NCI-H524 (cell line): Measurements from ENCODE around the gene MAP2K1.
"Not testable (repeated sequence)": the region's sequence is repeated elsewhere in the genome, so short reads cannot be mapped to it uniquely, and the experiment has no call there.

Experiments
- DNase-seq, 2 experiments: peaks; one replicate each; lab custom pipeline; 2025; lab: John Stamatoyannopoulos, UW

Gene MAP2K1

DNA sequence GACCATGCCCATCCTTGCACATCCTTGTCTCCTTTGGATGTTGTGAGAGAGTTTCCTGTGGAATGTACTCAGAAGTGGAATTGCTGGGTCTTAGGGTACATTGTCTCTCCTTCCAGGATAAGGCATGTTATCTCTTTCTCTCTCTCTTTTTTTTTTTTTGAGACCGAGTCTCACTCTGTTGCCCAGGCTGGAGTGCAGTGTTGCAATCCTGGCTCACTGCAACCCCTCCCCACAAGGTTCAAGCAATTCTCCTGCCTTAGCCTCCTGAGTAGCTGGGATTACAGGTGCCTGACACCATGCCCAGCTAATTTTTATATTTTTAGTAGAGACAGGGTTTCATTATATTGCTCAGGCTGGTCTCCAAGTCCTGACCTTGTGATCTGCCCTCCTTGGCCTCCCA, 6.3 kb downstream of the MAP2K1 start:
- not testable (repeated sequence) for DNase-seq

DNA sequence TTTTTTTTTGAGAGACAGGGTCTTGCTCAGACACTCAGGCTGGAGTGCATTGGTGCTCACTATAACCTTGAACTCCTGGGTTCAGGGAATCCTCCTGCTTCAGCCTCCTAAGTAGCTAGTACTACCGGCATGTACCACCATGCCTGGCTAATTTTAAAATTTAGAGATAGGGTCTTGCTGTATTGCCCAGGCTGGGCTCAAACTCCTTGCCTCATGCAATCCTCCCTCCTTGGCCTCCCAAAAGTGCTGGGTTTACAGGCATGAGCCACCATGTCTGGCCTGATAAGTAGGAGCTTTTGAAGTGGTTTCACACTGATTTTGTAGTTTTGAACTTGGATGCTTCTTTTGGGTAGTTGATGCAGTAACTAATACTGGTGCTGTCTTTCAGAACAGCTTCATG, 7.8 kb downstream of the MAP2K1 start:
- DNase-seq: no peak

DNA sequence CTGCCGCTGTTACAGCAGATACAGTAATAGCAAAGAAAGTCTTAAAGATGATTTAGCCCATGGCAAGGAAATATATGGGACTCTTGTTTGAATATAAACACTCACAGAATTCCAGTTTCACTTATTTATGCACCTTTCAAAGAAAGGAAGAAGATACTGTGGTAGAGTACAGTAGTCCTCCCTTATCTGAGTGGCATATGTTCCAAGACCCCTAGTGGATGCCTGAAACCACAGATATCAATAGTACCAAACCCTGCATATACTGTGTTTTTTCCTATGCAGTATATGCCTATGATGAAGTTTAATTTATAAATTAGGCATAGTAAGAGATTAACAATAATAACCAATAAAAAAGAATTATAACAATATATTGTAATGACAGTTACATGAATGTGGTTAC, 8.2 kb downstream of the MAP2K1 start:
- DNase-seq: no peak

DNA sequence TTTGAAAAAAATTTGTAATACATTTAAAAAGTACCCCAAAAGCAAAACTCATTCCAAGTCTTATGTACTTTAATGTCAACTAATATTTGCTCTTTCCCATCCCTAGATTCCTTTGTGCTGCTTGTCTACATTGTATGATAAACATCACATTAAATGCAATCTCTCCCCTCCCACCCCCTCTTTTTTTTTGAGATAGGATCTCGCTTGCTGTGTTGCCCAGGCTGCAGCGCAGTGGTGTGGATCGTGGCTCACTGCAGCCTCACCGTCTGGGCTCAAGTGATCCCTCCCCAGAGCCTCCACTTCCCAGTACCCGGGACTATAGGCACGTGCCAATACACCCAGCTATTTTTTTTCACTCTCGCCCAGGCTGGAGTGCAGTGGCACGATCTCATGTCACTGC, 12.6 kb downstream of the MAP2K1 start:
- no peak for DNase-seq

DNA sequence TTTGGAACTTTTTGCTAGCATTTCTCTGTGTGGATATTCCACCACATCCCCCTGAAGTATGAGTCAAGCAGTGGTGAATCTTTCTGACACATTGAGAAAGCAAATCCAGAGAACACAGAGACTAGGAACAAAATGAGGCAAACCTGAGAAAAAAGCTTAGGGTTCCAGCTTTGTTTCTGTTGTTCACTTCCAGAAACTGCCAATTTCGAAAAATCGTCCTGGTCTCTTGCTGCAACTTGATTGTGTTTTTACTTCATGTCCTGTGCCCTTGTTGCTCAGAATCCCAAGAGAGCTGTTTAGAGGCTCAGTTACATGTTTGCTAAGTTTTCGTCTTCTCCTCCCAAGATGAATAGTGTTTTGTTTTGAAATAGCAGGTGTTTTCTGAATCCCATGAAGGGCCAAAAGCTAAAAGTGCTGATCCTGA, 13.7 kb downstream of the MAP2K1 start:
- DNase-seq: no peak

DNA sequence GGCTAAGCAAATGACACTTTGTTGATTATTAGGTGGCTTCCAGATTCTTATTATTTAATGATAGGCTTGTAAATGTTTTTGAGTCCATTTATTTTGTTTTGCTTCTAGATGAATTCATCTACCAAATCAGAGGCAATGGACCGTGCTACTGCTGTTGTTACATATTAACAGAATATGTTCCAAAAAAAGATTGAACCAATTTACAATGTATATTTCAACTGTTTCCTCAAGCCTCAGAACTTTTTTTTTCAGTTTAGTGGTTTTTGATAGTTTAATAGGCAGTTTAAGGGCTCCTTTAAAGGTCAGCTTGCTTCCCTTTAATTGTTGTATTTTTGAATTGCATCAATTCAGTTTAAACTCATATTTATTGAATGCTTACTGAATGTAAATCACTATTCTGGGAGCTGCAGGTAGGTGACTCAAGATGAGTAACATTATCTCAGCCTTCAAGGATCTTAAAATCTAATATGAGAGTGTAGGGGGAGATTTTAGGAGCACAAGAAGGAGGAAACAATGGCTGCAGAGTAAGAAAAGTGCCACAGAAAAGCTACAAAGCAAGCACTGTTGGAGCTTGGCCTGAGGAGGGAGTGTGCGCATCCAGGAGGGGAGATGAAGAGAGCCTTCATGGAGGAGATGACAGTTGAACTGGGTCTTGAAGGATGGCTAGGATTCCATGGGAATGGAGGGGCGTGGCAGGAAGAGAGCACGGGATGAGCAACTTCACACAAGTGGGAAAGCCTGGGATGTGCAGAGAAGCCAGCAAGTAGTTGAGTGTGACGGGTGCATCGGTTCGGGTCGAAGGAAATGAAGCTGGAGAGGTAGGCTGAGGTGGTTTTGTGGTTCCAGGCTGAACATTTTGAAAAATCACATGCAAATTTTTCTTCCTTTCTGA, 14.7 kb downstream of the MAP2K1 start:
- no peak for DNase-seq

DNA sequence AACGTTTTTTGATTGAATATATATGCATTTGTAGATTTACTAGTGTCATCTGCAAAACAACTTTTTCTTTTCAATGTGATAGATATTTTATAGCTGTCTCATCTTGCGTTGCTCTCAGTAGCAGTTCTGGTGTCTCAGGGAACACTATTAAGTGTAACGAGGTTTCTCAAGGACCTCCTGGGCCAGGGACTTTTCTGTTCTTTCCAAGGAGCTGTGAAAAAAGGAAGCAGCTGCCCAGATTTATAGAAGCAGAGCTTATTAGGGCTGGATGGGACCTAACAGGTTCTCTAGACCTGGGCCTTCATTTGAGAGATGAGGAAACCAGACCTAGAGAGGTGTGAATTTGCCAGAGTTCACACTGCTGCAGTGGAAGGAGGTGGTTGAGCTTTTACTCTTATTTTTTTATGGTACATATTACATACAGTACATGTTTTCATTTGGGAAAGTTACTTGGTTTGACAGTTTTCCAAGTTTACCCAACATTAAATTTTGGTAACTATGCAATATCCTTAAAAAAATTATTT, 16.1 kb downstream of the MAP2K1 start:
- DNase-seq: no peak

DNA sequence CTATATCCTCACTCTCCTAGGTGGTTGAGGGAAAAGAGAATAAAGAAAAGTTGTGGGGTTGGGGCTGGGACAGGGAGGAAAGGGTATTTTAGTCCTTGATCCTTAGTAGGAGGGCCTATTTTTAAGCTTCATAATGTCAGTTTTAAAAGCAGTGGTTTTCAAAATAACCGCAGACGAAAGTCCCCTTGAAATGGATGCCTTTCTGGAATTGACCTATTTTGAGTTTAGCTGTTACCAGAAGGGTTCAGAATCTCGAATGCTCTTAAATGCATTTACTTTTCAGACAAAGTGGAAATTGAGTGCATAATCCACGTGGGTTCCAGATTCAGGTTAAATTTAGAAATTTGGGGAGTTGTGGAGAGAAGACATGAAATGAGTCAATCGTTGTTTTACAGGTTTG, 16.6 kb downstream of the MAP2K1 start:
- no peak for DNase-seq

DNA sequence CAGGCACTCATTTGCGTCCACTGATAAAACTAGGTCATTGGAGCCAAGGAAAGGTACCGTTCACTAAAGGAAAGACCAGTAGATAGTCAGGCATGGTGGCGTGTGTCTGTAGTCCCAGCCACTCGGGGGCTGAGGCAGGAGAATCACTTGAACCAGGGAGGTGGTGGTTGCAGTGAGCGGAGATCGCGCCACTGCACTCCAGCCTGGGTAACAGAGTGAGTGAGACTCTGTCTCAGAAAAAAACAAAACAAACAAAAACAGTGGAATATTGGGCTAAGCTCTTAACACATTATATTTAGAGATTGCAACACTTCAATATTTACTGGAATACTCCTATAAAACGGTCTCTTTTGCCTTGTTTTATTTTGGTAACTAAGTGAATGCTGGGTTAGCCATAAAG, 17.4 kb downstream of the MAP2K1 start:
- DNase-seq: no peak

DNA sequence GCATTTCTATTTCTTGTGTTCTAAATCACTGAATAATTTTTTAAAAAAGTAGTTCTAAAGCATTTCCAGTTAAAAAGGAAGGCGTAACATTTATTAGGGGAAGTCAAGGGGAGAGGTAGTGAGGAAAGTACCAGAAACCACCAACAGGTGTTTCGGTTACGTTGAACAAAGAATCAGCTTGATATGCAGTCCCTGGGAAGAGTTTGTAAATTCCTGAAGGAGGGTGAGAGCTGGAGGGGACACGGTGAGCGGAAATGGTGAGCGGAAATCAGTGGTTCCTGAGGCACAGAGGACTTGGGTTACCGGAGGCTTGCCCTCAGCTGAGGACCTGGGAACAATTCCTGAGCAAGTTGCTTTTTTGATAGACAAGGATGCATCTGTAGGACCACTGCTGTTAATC, 17.8 kb downstream of the MAP2K1 start:
- DNase-seq: no peak

DNA sequence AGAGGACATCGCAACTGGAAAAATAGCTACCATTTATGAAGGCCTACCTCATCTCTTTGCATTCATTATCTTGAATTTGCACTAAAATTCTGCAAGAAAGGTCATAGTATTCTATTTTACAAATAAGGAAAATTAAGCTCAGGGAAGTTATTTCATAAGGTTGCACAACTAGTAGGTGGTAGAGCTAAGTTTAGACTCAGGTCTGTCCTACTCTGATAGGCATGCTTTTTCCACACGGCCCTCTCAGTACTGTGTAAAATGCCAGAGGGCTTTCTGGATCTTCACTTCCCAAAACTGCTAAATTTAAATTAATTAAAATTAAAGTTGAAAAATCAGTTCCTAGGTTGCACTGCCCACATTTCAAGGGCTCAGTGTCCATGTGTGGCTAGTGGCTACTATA, 18.3 kb downstream of the MAP2K1 start:
- no peak for DNase-seq

DNA sequence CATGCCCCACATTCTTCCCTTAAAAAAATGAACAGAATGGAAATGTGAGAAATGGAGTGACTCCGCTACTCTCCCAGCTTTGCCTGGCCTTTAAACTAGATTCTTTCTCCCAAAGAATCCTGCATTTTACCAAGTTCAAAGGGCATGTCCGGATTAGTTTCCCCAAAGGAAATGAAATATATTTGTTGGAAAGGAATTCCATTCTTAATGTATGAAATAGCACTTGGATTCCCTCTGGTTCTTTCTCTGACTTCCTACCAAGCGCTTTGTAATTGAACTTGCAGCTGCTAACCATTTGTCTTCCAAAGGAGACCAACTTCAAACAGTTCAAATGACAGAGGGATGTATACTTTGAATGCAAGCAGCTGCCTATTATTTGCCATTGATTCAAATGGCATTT, 18.9 kb downstream of the MAP2K1 start:
- no peak for DNase-seq

DNA sequence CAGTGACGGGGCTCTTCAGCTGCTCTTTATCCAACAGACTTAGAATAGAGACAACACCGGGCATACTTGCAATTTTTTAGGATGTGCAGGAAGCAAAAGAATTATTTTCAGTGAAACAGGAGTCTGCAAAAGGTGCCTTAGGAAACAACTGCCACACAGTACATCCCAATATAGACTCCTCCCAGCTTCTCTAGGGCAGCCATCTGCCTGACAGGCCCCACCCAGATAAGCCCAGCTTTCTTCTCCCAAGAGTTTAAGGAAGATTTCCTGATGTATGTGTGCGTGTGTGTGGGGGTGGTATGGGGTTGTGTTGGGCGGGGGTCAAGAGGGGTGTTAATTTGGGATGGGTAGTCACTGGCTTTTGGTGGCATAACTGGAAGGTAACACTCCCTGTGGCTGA, 21.5 kb downstream of the MAP2K1 start:
- no peak for DNase-seq

DNA sequence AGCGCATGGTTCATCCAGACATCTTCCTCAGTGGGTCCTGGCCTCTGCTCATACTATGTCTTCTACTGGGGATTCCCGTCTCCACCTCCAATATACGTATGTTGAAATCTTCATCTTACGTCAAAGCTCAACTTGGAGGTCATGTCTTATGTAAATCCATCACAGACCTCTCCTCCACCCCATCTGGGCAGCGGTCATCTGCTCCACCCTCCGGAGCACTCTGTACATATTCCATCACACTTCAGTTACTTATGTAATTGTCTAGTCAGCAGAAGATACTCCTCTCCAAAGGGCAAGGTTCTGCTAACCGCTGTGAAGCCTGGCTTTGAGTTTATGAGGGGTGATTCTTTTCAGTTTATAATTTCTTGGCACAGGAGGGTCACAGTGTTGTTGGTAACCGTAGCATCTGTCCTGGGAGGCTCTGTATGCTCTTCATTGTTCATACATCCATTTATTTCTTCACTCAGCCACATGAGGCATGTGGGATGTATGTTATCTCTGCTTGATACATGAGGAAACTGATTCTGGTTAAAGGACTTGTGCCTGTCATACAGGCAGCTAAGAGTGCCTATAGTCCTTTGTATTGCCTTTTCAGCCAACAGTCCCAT, 22.1 kb downstream of the MAP2K1 start:
- DNase-seq: no peak

DNA sequence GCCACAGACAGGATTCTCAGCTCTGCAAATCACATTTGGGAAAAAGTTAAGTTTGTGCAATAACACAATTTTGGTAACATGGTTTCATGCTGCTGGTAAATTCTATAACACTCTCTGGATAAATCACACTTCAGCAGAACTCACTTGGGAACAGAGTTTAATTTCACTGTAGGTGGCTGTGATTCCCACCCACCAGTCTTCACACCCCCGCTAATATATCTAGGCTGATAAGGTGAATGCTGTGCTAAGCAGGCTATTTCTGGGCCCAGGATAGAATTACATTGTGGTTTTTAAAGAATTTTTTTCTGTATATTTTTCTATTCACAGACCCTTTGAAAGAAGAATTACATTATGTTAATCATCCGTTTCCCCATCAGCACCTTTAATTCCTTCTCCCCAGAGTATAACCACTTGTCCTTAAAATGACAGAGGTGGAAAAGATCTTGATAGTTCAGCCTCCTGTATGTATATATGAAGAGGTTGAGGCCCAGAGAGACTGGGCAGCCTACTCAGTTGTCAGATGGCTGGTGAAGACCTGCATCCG, 22.9 kb downstream of the MAP2K1 start:
- no peak for DNase-seq

DNA sequence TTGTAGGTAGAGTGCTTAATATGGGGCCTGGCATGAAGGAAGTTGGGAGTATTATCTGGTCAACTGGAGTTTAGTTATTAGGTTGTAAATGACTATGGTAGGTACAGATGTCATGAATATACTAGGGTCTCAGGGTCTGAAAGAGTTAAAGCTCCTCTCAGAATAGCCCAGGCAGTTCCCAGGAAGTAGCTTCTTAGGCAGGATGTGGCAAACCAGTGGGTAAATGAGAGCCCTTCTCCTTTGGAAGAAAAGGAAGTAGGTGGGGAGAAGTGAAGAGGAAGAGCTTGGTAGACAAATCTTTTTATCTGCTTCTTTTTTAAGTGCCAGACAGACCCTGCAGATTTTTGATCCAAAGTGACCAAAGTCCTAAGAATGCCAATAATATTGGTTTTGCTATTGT, 24.5 kb downstream of the MAP2K1 start:
- DNase-seq: no peak

DNA sequence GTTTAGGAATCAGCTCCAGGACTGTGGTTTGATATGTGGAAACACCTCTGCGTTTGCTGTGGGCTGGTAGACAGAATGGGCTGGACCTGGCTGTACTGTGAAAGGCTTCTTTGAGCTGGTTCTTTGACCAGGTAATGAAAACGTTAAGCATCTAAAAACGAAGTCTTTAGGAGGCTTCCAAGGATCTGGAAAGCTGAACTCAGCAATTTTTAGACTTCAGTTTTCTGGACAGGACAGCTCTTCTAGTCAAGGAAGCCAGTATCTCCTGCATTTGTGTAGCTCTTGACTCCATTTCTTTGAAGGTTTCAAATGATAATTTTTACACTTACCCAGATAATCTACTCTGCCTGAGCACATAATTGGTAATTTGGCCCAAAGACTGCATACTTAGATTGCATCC, 25.5 kb downstream of the MAP2K1 start:
- no peak for DNase-seq

DNA sequence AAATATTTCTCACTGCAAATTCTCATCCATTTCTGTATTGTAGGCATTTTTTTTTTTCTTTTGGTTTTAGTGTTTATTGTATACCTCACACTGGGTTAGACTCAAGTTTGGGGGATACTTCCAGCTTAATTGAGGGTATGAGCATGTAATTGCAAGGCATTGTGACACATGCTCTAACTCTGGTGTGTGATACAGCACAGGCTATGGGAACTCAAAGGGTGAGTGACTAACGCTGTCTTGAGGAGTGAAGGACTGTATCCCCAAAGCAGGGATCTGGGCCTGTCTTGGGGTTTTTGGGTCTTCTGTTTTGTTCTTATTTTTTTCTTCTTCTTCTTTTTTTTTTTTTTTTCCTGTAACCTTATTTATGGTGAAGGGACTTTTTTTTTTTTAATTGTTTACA, 26.9 kb downstream of the MAP2K1 start:
- DNase-seq: no peak

DNA sequence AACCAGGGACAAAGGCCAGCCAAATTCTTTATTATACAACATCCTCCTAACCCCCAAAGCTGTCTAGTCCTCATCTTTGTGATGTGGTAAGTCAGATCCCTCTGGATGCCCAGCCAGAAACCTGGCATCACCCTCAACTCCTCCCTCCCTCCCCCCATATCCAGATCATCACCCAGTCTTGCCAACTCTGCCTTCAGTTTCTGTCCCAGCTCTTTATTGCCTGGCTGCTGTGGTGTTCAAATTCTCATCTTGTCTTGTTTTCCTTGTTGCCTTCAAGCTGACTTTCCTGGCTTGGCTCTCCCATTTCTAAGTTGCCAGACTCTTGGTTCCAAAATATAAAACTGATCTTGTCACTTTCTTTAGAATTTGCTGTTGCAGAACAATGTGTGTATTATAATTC, 28.6 kb downstream of the MAP2K1 start:
- DNase-seq: no peak

DNA sequence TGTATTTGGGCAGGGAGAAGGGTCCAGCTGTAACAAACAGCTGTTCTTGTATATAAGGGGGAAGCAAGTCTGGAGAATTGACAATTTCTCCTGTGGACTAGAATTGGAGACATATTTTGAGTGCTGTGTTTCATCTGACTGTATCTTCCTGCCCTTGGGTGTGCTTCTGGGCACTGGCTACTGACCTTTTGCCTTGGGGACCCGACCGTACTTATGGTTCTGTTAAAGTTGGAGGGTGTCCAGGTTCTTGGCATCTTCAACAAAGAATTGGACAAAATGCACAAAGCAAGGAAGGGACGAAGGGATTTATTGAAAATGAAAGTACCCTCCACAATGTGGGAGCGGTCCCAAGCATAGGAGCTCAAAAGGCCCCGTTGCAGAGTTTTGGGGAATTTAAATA, 31.0 kb downstream of the MAP2K1 start:
- no peak for DNase-seq

DNA sequence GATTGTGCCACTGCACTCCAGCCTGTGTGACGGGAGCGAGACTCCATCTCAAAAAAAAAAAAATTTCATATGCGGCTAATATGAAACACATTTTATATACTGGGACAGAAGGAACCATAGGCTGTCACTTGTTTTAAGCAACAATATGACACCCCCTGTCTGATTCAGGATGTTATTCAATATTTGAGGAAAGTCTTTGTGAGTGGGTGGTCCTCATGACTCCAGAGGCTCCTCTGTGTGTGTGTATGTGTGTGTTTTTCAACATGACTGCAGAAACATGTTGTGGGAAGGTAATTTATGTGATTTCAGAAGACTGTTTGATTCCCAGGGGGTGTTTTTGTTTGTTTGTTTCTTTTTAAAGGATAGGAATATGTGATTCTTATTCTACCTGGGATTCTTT, 32.8 kb downstream of the MAP2K1 start:
- DNase-seq: no peak

DNA sequence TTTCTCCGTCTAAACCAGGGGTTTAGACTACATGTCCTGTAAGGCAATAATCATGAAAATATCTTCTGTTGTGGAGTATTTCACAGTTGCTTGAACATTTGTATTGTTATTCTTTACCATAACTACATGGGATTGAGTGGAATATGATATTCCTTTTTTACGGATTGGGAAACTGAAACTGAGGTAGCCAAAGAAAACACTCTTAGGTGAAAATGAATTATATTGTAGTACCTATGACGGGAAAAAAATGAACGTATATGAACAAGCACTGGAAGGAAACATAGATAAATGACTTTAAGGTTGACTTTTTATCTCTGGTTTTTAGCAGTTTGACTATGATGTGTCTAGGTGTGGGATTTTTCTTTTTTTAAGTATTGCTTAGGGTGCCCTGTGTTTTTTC, 35.6 kb downstream of the MAP2K1 start:
- no peak for DNase-seq

DNA sequence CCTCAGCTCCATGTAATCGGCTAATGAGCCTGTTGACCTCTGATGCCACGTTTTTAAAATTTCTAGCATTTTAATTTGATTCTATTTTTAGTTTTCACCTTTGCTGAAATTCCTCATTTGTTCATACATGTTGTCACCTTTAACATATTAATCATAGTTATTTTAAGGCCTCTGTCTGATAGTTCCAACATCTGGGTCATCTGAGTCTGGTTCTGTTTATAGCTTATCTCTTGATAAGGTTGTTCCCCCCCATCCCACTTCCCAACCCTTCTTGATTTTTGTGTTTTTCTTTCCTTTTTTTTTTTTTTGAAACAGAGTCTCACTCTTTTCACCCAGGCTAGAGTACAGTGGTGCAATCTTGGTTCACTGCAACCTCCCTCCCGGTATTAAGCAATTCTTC, 36.4 kb downstream of the MAP2K1 start:
- DNase-seq: no peak
